Progenitor cell of endocrine pancreas (in vitro differentiated cells): Measurements from ENCODE around the gene ZFHX3. TPM values are rescaled to one million over a fixed set of nuclear protein-coding genes. Genes with fewer than 3 reads are reported as not detected.
"Not testable (repeated sequence)": the region's sequence is repeated elsewhere in the genome, so short reads cannot be mapped to it uniquely, and the experiment has no call there.

Source experiments
- DNase-seq: peaks from one replicate; pipeline ENCODE4 v3.0.0; 2021; ENCODE audit warnings: low spot score; ENCODE audit not compliant: unreplicated experiment
- H3K27ac Mint-ChIP-seq: 2 replicates; pipeline ENCODE4 v1.8.0; 2021; ENCODE audit warnings: mild to moderate bottlenecking, moderate library complexity, mixed read lengths
- H3K27me3 Mint-ChIP-seq: 2 replicates; pipeline ENCODE4 v1.8.0; 2021; ENCODE audit warnings: mixed read lengths
- H3K36me3 Mint-ChIP-seq: 2 replicates; pipeline ENCODE4 v1.8.0; 2022; ENCODE audit warnings: mixed read lengths; ENCODE audit not compliant: insufficient read depth
- H3K4me1 Mint-ChIP-seq: 2 replicates; pipeline ENCODE4 v1.8.0; 2021; ENCODE audit warnings: low read depth, mixed read lengths
- H3K4me3 Mint-ChIP-seq: 2 replicates; pipeline ENCODE4 v1.8.0; 2021; ENCODE audit warnings: low read depth, mild to moderate bottlenecking, moderate library complexity, mixed read lengths
- H3K9me3 Mint-ChIP-seq: 2 replicates; pipeline ENCODE4 v1.8.0; 2021; ENCODE audit warnings: low read depth, mixed read lengths
- CTCF ChIP-seq: fragments of 200-600 bp; sonication (generic); IDR thresholded peaks from one replicate; pipeline ENCODE4 v1.5.0; 2021; ENCODE audit warnings: antibody characterized with exemption, mild to moderate bottlenecking; ENCODE audit not compliant: unreplicated experiment
- total RNA-seq: library from RNA; stranded (reverse); gene quantifications from 2 replicates; pipeline ENCODE4 v1.2.1, GENCODE V29; 2021

The ZFHX3 gene
- total RNA-seq, 1 donor from 2014 or later, result 54.0 TPM

- Mint-ChIP-seq H3K4me3 (no peak overlapping the region), H3K36me3 (peaks cover 3% of the 10 kb centered on the region), H3K27me3 (no peaks in the 10 kb centered on the region), H3K9me3 (no peaks in the 10 kb centered on the region), H3K4me1 (peaks cover 26% of the 10 kb centered on the region), H3K27ac (no peak overlapping the region)
- DNase-seq, result no peak
- TF ChIP-seq CTCF, result no peak
Measured at GRCh38 chr16:73013974-73014373, 34.0 kb downstream of the ZFHX3 start.

- no peak overlapping the region for H3K4me3 Mint-ChIP-seq
- peaks cover 3% of the 10 kb centered on the region for H3K36me3 Mint-ChIP-seq
- TF ChIP-seq CTCF, result no peak
- no peak for DNase-seq
- H3K9me3 Mint-ChIP-seq, result no peaks in the 10 kb centered on the region
- no peak overlapping the region for H3K27ac Mint-ChIP-seq
- H3K4me1 Mint-ChIP-seq, result peaks cover 17% of the 10 kb centered on the region
- H3K27me3 Mint-ChIP-seq, result no peaks in the 10 kb centered on the region
Measured at GRCh38 chr16:73012341-73012740, 35.6 kb downstream of the ZFHX3 start.

- no peak overlapping the region for H3K27ac Mint-ChIP-seq
- no peak for DNase-seq
- H3K4me1 Mint-ChIP-seq, result peaks cover 13% of the 10 kb centered on the region
- TF ChIP-seq CTCF, result no peak
- no peaks in the 10 kb centered on the region for H3K27me3 Mint-ChIP-seq
- peaks cover 4% of the 10 kb centered on the region for H3K36me3 Mint-ChIP-seq
- H3K4me3 Mint-ChIP-seq, result no peak overlapping the region
- H3K9me3 Mint-ChIP-seq, result no peaks in the 10 kb centered on the region
Measured at GRCh38 chr16:73011926-73012325, 36.0 kb downstream of the ZFHX3 start.

- no peak for DNase-seq
- Mint-ChIP-seq H3K27ac (no peak overlapping the region), H3K9me3 (peaks cover 4% of the 10 kb centered on the region), H3K4me1 (peaks cover 2% of the 10 kb centered on the region), H3K36me3 (peaks cover 10% of the 10 kb centered on the region), H3K4me3 (no peak overlapping the region), H3K27me3 (no peaks in the 10 kb centered on the region)
- TF ChIP-seq CTCF, result no peak
Measured at GRCh38 chr16:73010150-73010676, 37.7 kb downstream of the ZFHX3 start.

- not testable (repeated sequence) for H3K9me3 Mint-ChIP-seq, H3K4me1 Mint-ChIP-seq, H3K4me3 Mint-ChIP-seq, H3K27me3 Mint-ChIP-seq, DNase-seq, H3K27ac Mint-ChIP-seq
- H3K36me3 Mint-ChIP-seq, result peaks cover 10% of the 10 kb centered on the region
Measured at GRCh38 chr16:73009710-73010109, 38.2 kb downstream of the ZFHX3 start.

GRCh38 chr16:73006026-73006425 lies 41.9 kb downstream of the ZFHX3 start:
- peaks cover 2% of the 10 kb centered on the region for H3K4me1 Mint-ChIP-seq
- H3K27ac Mint-ChIP-seq, result no peak overlapping the region
- DNase-seq, result no peak
- H3K4me3 Mint-ChIP-seq, result no peak overlapping the region
- no peak for TF ChIP-seq CTCF
- no peaks in the 10 kb centered on the region for H3K27me3 Mint-ChIP-seq
- peaks cover 4% of the 10 kb centered on the region for H3K9me3 Mint-ChIP-seq
- peaks cover 12% of the 10 kb centered on the region for H3K36me3 Mint-ChIP-seq
